ENCODE data around the gene STC2. TPM values are rescaled to one million over a fixed set of nuclear protein-coding genes. Genes with fewer than 3 reads are reported as not detected.

Gene STC2
- total and polyA plus RNA-seq, 7 experiments from 2014 or later, result 28.3 TPM; not detected in 6

- H3K27me3 Mint-ChIP-seq, result peaks cover 58 to 72% (median 67%) of the 10 kb centered on the region in 5 donors
- intact Hi-C loops (cut with micrococcal nuclease), result loop anchor here (1.0 to 10.0 kb wide), 3 partner anchors 128 to 571 kb away; no protein-coding TSS in a partner anchor
- H3K27ac Mint-ChIP-seq, result no peak overlapping the region
- no peaks in the 10 kb centered on the region for H3K4me1 ChIP-seq (ENCODE audit: control insufficient read depth in 2 of 2, insufficient read depth in 2 of 2, low read length in 2 of 2)
- ChIA-PET POLR2A (no interaction called here), CTCF (no interaction called here)
- H3K27ac ChIP-seq (ENCODE audit: low read depth, low read length), result no peak overlapping the region
- H3K36me3 ChIP-seq (ENCODE audit: control insufficient read depth in 2 of 3, insufficient read depth in 3 of 3, low read length in 3 of 3), result no peaks in the 10 kb centered on the region
- H3K4me3 ChIP-seq (ENCODE audit: low read length), result no peak overlapping the region
- no peaks in the 10 kb centered on the region for H3K27me3 ChIP-seq (ENCODE audit: control insufficient read depth in 2 of 2, insufficient read depth in 2 of 2, low read length in 2 of 2)
- peaks cover 0 to 8% (median 4%) of the 10 kb centered on the region in 11 donors for H3K9me3 Mint-ChIP-seq
- peak overlapping the region in 6 of 10 donors; percentile 10 to 62 (median 50) for H3K4me3 Mint-ChIP-seq
- no peak for DNase-seq
- H3K9me3 ChIP-seq (ENCODE audit: control insufficient read depth in 2 of 3, low read length in 3 of 3), result no peaks in the 10 kb centered on the region
- H3K4me1 Mint-ChIP-seq, result peaks cover 0 to 21% (median 7%) of the 10 kb centered on the region in 7 donors
- H3K36me3 Mint-ChIP-seq, result peaks cover 0 to 8% (median 0%) of the 10 kb centered on the region in 5 donors
- ATAC-seq, result no peak
Observed at GRCh38 chr5:173282916-173283315, 45.3 kb downstream of the STC2 start.

- Histone ChIP-seq H3K9me3 (ENCODE audit: control insufficient read depth in 2 of 3, low read length in 3 of 3) (no peaks in the 10 kb centered on the region), H3K27ac (ENCODE audit: low read depth, low read length) (no peak overlapping the region), H3K36me3 (ENCODE audit: control insufficient read depth in 2 of 3, insufficient read depth in 3 of 3, low read length in 3 of 3) (no peaks in the 10 kb centered on the region), H3K4me3 (ENCODE audit: low read length) (no peak overlapping the region), H3K27me3 (ENCODE audit: control insufficient read depth in 2 of 2, insufficient read depth in 2 of 2, low read length in 2 of 2) (peaks cover 0 to 3% of the 10 kb centered on the region in 2 donors), H3K4me1 (ENCODE audit: control insufficient read depth in 2 of 2, insufficient read depth in 2 of 2, low read length in 2 of 2) (no peaks in the 10 kb centered on the region)
- intact Hi-C loops (cut with micrococcal nuclease), result loop anchor here (5.0 to 10.0 kb wide), 2 partner anchors 127 to 570 kb away; no protein-coding TSS in a partner anchor
- DNase-seq (no peak), ATAC-seq (no peak)
- CTCF ChIA-PET, result interaction anchor here (0.7 kb wide), 1 partner anchor 671 kb away, joined by 3 read pairs; no protein-coding TSS in a partner anchor
- Mint-ChIP-seq H3K36me3 (peaks cover 0 to 8% (median 0%) of the 10 kb centered on the region in 5 donors), H3K27me3 (peaks cover 55 to 72% (median 69%) of the 10 kb centered on the region in 5 donors), H3K9me3 (peaks cover 0 to 8% (median 4%) of the 10 kb centered on the region in 11 donors), H3K4me3 (peak overlapping the region in 1 of 10 donors; percentile 1), H3K4me1 (peaks cover 0 to 21% (median 7%) of the 10 kb centered on the region in 7 donors), H3K27ac (no peak overlapping the region)
- POLR2A ChIA-PET, result no interaction called here
Observed at GRCh38 chr5:173281910-173282309, 46.3 kb downstream of the STC2 start.

GRCh38 chr5:173279166-173279565, 49.0 kb downstream of the STC2 start:
- Histone ChIP-seq H3K36me3 (ENCODE audit: control insufficient read depth in 2 of 3, insufficient read depth in 3 of 3, low read length in 3 of 3) (no peaks in the 10 kb centered on the region), H3K9me3 (ENCODE audit: control insufficient read depth in 2 of 3, low read length in 3 of 3) (no peaks in the 10 kb centered on the region), H3K4me3 (ENCODE audit: low read length) (no peak overlapping the region), H3K27me3 (ENCODE audit: control insufficient read depth in 2 of 2, insufficient read depth in 2 of 2, low read length in 2 of 2) (peaks cover 0 to 6% of the 10 kb centered on the region in 2 donors), H3K27ac (ENCODE audit: low read depth, low read length) (no peak overlapping the region), H3K4me1 (ENCODE audit: control insufficient read depth in 2 of 2, insufficient read depth in 2 of 2, low read length in 2 of 2) (no peaks in the 10 kb centered on the region)
- ATAC-seq (no peak), DNase-seq (no peak)
- H3K27me3 Mint-ChIP-seq, result peaks cover 48 to 70% (median 66%) of the 10 kb centered on the region in 5 donors
- H3K9me3 Mint-ChIP-seq, result peaks cover 0 to 13% (median 6%) of the 10 kb centered on the region in 11 donors
- H3K4me1 Mint-ChIP-seq, result peaks cover 0 to 11% (median 1%) of the 10 kb centered on the region in 7 donors
- CTCF ChIA-PET, result no interaction called here
- POLR2A ChIA-PET, result no interaction called here
- no peak overlapping the region for H3K4me3 Mint-ChIP-seq
- intact Hi-C loops (cut with micrococcal nuclease), result no loop called here
- H3K36me3 Mint-ChIP-seq, result peaks cover 0 to under 1% (median 0%) of the 10 kb centered on the region in 5 donors
- H3K27ac Mint-ChIP-seq, result no peak overlapping the region

GRCh38 chr5:173278641-173279040, 49.6 kb downstream of the STC2 start:
- Mint-ChIP-seq H3K27ac (no peak overlapping the region), H3K9me3 (peaks cover 0 to 15% (median 6%) of the 10 kb centered on the region in 11 donors), H3K36me3 (no peaks in the 10 kb centered on the region), H3K27me3 (peaks cover 50 to 69% (median 65%) of the 10 kb centered on the region in 5 donors), H3K4me3 (no peak overlapping the region), H3K4me1 (peaks cover 0 to 9% (median 0%) of the 10 kb centered on the region in 7 donors)
- no peak for ATAC-seq
- ChIA-PET POLR2A (no interaction called here), CTCF (no interaction called here)
- Histone ChIP-seq H3K27ac (ENCODE audit: low read depth, low read length) (no peak overlapping the region), H3K36me3 (ENCODE audit: control insufficient read depth in 2 of 3, insufficient read depth in 3 of 3, low read length in 3 of 3) (no peaks in the 10 kb centered on the region), H3K27me3 (ENCODE audit: control insufficient read depth in 2 of 2, insufficient read depth in 2 of 2, low read length in 2 of 2) (peaks cover 0 to 6% of the 10 kb centered on the region in 2 donors), H3K9me3 (ENCODE audit: control insufficient read depth in 2 of 3, low read length in 3 of 3) (no peaks in the 10 kb centered on the region), H3K4me3 (ENCODE audit: low read length) (no peak overlapping the region), H3K4me1 (ENCODE audit: control insufficient read depth in 2 of 2, insufficient read depth in 2 of 2, low read length in 2 of 2) (no peaks in the 10 kb centered on the region)
- intact Hi-C loops (cut with micrococcal nuclease), result no loop called here
- DNase-seq, result no peak

- peaks cover 0 to 15% (median 6%) of the 10 kb centered on the region in 11 donors for H3K9me3 Mint-ChIP-seq
- Histone ChIP-seq H3K4me3 (ENCODE audit: low read length) (no peak overlapping the region), H3K9me3 (ENCODE audit: control insufficient read depth in 2 of 3, low read length in 3 of 3) (no peaks in the 10 kb centered on the region), H3K27ac (ENCODE audit: low read depth, low read length) (no peak overlapping the region), H3K4me1 (ENCODE audit: control insufficient read depth in 2 of 2, insufficient read depth in 2 of 2, low read length in 2 of 2) (no peaks in the 10 kb centered on the region), H3K27me3 (ENCODE audit: control insufficient read depth in 2 of 2, insufficient read depth in 2 of 2, low read length in 2 of 2) (peaks cover 0 to 6% of the 10 kb centered on the region in 2 donors), H3K36me3 (ENCODE audit: control insufficient read depth in 2 of 3, insufficient read depth in 3 of 3, low read length in 3 of 3) (no peaks in the 10 kb centered on the region)
- CTCF ChIA-PET, result no interaction called here
- peaks cover 46 to 69% (median 63%) of the 10 kb centered on the region in 5 donors for H3K27me3 Mint-ChIP-seq
- H3K4me3 Mint-ChIP-seq, result no peak overlapping the region
- POLR2A ChIA-PET, result no interaction called here
- H3K36me3 Mint-ChIP-seq, result no peaks in the 10 kb centered on the region
- no peak for ATAC-seq
- intact Hi-C loops (cut with micrococcal nuclease), result no loop called here
- no peak for DNase-seq
- H3K4me1 Mint-ChIP-seq, result peaks cover 0 to 7% (median 0%) of the 10 kb centered on the region in 7 donors
- H3K27ac Mint-ChIP-seq, result no peak overlapping the region
Observed at GRCh38 chr5:173278172-173278571, 50.0 kb downstream of the STC2 start.

- POLR2A ChIA-PET, result no interaction called here
- intact Hi-C loops (cut with micrococcal nuclease), result no loop called here
- no peak overlapping the region for H3K4me3 Mint-ChIP-seq
Observed at GRCh38 chr5:173274771-173275170, 53.4 kb downstream of the STC2 start.

GRCh38 chr5:173271419-173271818, 56.8 kb downstream of the STC2 start:
- ChIA-PET CTCF (no interaction called here), POLR2A (no interaction called here)
- Mint-ChIP-seq H3K36me3 (peaks cover 0 to 8% (median 0%) of the 10 kb centered on the region in 5 donors), H3K4me3 (no peak overlapping the region), H3K27ac (no peak overlapping the region), H3K27me3 (peaks cover 27 to 45% (median 35%) of the 10 kb centered on the region in 5 donors), H3K4me1 (no peaks in the 10 kb centered on the region), H3K9me3 (peaks cover 0 to 24% (median 6%) of the 10 kb centered on the region in 11 donors)
- H3K4me1 ChIP-seq (ENCODE audit: control insufficient read depth in 2 of 2, insufficient read depth in 2 of 2, low read length in 2 of 2), result no peaks in the 10 kb centered on the region
- intact Hi-C loops (cut with micrococcal nuclease), result no loop called here
- peaks cover 0 to 3% of the 10 kb centered on the region in 2 donors for H3K27me3 ChIP-seq (ENCODE audit: control insufficient read depth in 2 of 2, insufficient read depth in 2 of 2, low read length in 2 of 2)
- H3K9me3 ChIP-seq (ENCODE audit: control insufficient read depth in 2 of 3, low read length in 3 of 3), result no peaks in the 10 kb centered on the region
- H3K4me3 ChIP-seq (ENCODE audit: low read length), result no peak overlapping the region
- H3K36me3 ChIP-seq (ENCODE audit: control insufficient read depth in 2 of 3, insufficient read depth in 3 of 3, low read length in 3 of 3), result no peaks in the 10 kb centered on the region
- ATAC-seq, result peak; percentile 20
- DNase-seq, result no peak
- H3K27ac ChIP-seq (ENCODE audit: low read depth, low read length), result no peak overlapping the region

More at GRCh38 chr5:173274771-173275170, 53.4 kb downstream of the STC2 start:
- DNase-seq (no peak), ATAC-seq (no peak)
- H3K4me1 Mint-ChIP-seq, result no peaks in the 10 kb centered on the region
- peaks cover 0 to 8% (median 0%) of the 10 kb centered on the region in 5 donors for H3K36me3 Mint-ChIP-seq
- CTCF ChIA-PET, result no interaction called here
- H3K27ac Mint-ChIP-seq, result no peak overlapping the region
- Histone ChIP-seq H3K27ac (ENCODE audit: low read depth, low read length) (no peak overlapping the region), H3K27me3 (ENCODE audit: control insufficient read depth in 2 of 2, insufficient read depth in 2 of 2, low read length in 2 of 2) (peaks cover 0 to 6% of the 10 kb centered on the region in 2 donors), H3K36me3 (ENCODE audit: control insufficient read depth in 2 of 3, insufficient read depth in 3 of 3, low read length in 3 of 3) (no peaks in the 10 kb centered on the region), H3K4me1 (ENCODE audit: control insufficient read depth in 2 of 2, insufficient read depth in 2 of 2, low read length in 2 of 2) (no peaks in the 10 kb centered on the region), H3K9me3 (ENCODE audit: control insufficient read depth in 2 of 3, low read length in 3 of 3) (no peaks in the 10 kb centered on the region), H3K4me3 (ENCODE audit: low read length) (no peak overlapping the region)
- peaks cover 27 to 52% (median 51%) of the 10 kb centered on the region in 5 donors for H3K27me3 Mint-ChIP-seq
- peaks cover 0 to 24% (median 6%) of the 10 kb centered on the region in 11 donors for H3K9me3 Mint-ChIP-seq

All from naive thymus-derived CD4-positive, alpha-beta T cell (primary cell).